Hepatocyte (in vitro differentiated cells): Measurements from ENCODE around the gene BCL10. TPM values are rescaled to one million over a fixed set of nuclear protein-coding genes. Genes with fewer than 3 reads are reported as not detected.

ENCODE experiments used
- DNase-seq: peaks from one replicate; pipeline ENCODE4 v3.0.0-alpha.2; 2016; ENCODE audit warnings: low spot score
- H2AFZ ChIP-seq: fragments of 200-600 bp; sonication (generic); 2 replicates; pipeline ENCODE4 v1.6.0; 2016; ENCODE audit warnings: antibody characterized with exemption, mild to moderate bottlenecking
- H3K27ac ChIP-seq: fragments of 200-600 bp; sonication (generic); 2 replicates; pipeline ENCODE4 v1.5.1; 2016; ENCODE audit warnings: mild to moderate bottlenecking
- H3K27me3 ChIP-seq: fragments of 200-600 bp; sonication (generic); 2 replicates; pipeline ENCODE4 v1.6.1; 2016
- H3K36me3 ChIP-seq: fragments of 200-600 bp; sonication (generic); replicated peaks from 2 replicates; pipeline ENCODE4 v1.5.1; 2016; ENCODE audit warnings: low read depth; ENCODE audit not compliant: insufficient read depth
- H3K4me1 ChIP-seq: fragments of 200-600 bp; sonication (generic); 2 replicates; pipeline ENCODE4 v1.5.1; 2016; ENCODE audit warnings: mild to moderate bottlenecking, moderate library complexity; ENCODE audit not compliant: insufficient read depth
- H3K4me2 ChIP-seq: fragments of 200-600 bp; sonication (generic); 2 replicates; pipeline ENCODE4 v1.6.0; 2016
- H3K4me3 ChIP-seq: fragments of 200-600 bp; sonication (generic); 2 replicates; pipeline ENCODE4 v1.5.1; 2016; ENCODE audit warnings: mild to moderate bottlenecking
- H3K79me2 ChIP-seq: fragments of 200-600 bp; sonication (generic); 2 replicates; pipeline ENCODE4 v1.6.0; 2017; ENCODE audit warnings: mild to moderate bottlenecking
- H3K9me2 ChIP-seq: fragments of 200-600 bp; sonication (generic); replicated peaks from 2 replicates; pipeline ENCODE4 v1.6.0; 2017; ENCODE audit warnings: mild to moderate bottlenecking; ENCODE audit not compliant: insufficient read depth
- H3K9me3 ChIP-seq: fragments of 200-600 bp; sonication (generic); 2 replicates; pipeline ENCODE4 v1.5.1; 2016; ENCODE audit warnings: low read depth, mild to moderate bottlenecking
- H4K20me1 ChIP-seq: fragments of 200-600 bp; sonication (generic); 2 replicates; pipeline ENCODE4 v1.6.0; 2016; ENCODE audit warnings: mild to moderate bottlenecking; ENCODE audit not compliant: insufficient read depth, poor library complexity, severe bottlenecking
- CTCF ChIP-seq: fragments of 200-600 bp; sonication (generic); IDR thresholded peaks from 2 replicates; pipeline ENCODE4 v1.5.1; 2016; ENCODE audit warnings: antibody characterized with exemption, mild to moderate bottlenecking; ENCODE audit not compliant: poor library complexity
- EZH2 ChIP-seq: fragments of 200-600 bp; sonication (generic); IDR thresholded peaks from 2 replicates; pipeline ENCODE4 v1.6.1; 2016; ENCODE audit warnings: antibody characterized with exemption, mild to moderate bottlenecking, borderline replicate concordance
- EZH2phosphoT487 ChIP-seq: fragments of 200-600 bp; sonication (generic); IDR thresholded peaks from one replicate; pipeline ENCODE4 v1.6.1; 2018; ENCODE audit warnings: antibody characterized with exemption, mild to moderate bottlenecking, low read depth, moderate library complexity; ENCODE audit not compliant: unreplicated experiment, severe bottlenecking
- WGBS: methylation state at CpG from one replicate; pipeline ENCODE4 v1.1.6; 2016; ENCODE audit warnings: low lambda C conversion rate; ENCODE audit errors: missing lambda C conversion rate; 5-methylcytosine and 5-hydroxymethylcytosine counted together
- polyA plus RNA-seq: library from polyadenylated mRNA; unstranded; fragments of >200 nt; fragmentation: Nextera tagmentation; extraction: Ambion mirVana; gene quantifications from 2 replicates; pipeline ENCODE4 v1.2.1, GENCODE V29; 2016
- total RNA-seq: library from RNA; depleted of rRNA; stranded (reverse); fragments of >200 nt; gene quantifications from 2 replicates; pipeline ENCODE4 v1.2.3, GENCODE V29; 2014

The BCL10 gene
- total and polyA plus RNA-seq, 2 experiments from 2014 or later = 25.9 to 33.5 TPM

- H4K20me1 ChIP-seq = no peaks in the 10 kb centered on the region
- no peak overlapping the region for H2AFZ ChIP-seq
- H3K9me3 ChIP-seq = no peaks in the 10 kb centered on the region
- H3K27ac ChIP-seq = no peak overlapping the region
- H3K4me2 ChIP-seq = no peak overlapping the region
- 30% methylated on average over 1 of the region's 1 CpG for WGBS
- no peaks in the 10 kb centered on the region for H3K9me2 ChIP-seq
- TF ChIP-seq CTCF = no peak
- no peak for TF ChIP-seq EZH2
- no peak for TF ChIP-seq EZH2phosphoT487
- H3K27me3 ChIP-seq = no peaks in the 10 kb centered on the region
- peaks cover 23% of the 10 kb centered on the region for H3K4me1 ChIP-seq
- no peak overlapping the region for H3K4me3 ChIP-seq
- H3K36me3 ChIP-seq = no peaks in the 10 kb centered on the region
- no peak for DNase-seq
- H3K79me2 ChIP-seq = no peaks in the 10 kb centered on the region
These were observed 47.5 kb downstream of the BCL10 start for GRCh38 chr1:85228972-85229371.

- Histone ChIP-seq H3K79me2 (no peaks in the 10 kb centered on the region), H3K4me1 (peaks cover 27% of the 10 kb centered on the region), H3K4me2 (peak overlapping the region; percentile 55), H2AFZ (peak overlapping the region; percentile 2), H4K20me1 (no peaks in the 10 kb centered on the region), H3K9me2 (no peaks in the 10 kb centered on the region), H3K27me3 (no peaks in the 10 kb centered on the region), H3K4me3 (no peak overlapping the region), H3K36me3 (no peaks in the 10 kb centered on the region), H3K27ac (peak overlapping the region; percentile 55), H3K9me3 (no peaks in the 10 kb centered on the region)
- no peak for TF ChIP-seq EZH2
- no peak for TF ChIP-seq EZH2phosphoT487
- no peak for TF ChIP-seq CTCF
- 19% methylated on average over 5 of the region's 5 CpGs for WGBS
- DNase-seq = no peak
These were observed 50.6 kb downstream of the BCL10 start for GRCh38 chr1:85225624-85226380.

- TF ChIP-seq EZH2 = no peak
- TF ChIP-seq EZH2phosphoT487 = no peak
- no peak for TF ChIP-seq CTCF
- H3K4me2 ChIP-seq = peak overlapping the region; percentile 55
- peaks cover 32% of the 10 kb centered on the region for H3K4me1 ChIP-seq
- no peaks in the 10 kb centered on the region for H3K9me2 ChIP-seq
- H4K20me1 ChIP-seq = no peaks in the 10 kb centered on the region
- WGBS = 17% methylated on average over 3 of the region's 3 CpGs
- H2AFZ ChIP-seq = no peak overlapping the region
- no peaks in the 10 kb centered on the region for H3K27me3 ChIP-seq
- H3K27ac ChIP-seq = peak overlapping the region; percentile 55
- no peaks in the 10 kb centered on the region for H3K9me3 ChIP-seq
- H3K4me3 ChIP-seq = no peak overlapping the region
- H3K36me3 ChIP-seq = no peaks in the 10 kb centered on the region
- no peaks in the 10 kb centered on the region for H3K79me2 ChIP-seq
- peak; percentile 73 for DNase-seq
These were observed 51.5 kb downstream of the BCL10 start for GRCh38 chr1:85224734-85225623.
